ENCODE results near the gene PAK5. TPM values are rescaled to one million over a fixed set of nuclear protein-coding genes. Genes with fewer than 3 reads are reported as not detected.

The PAK5 gene
- total RNA-seq, 2 donors from 2014 or later: not detected

- Mint-ChIP-seq H3K27ac (no peak overlapping the region), H3K4me3 (no peak overlapping the region), H3K36me3 (ENCODE audit: low read depth) (no peaks in the 10 kb centered on the region), H3K4me1 (no peaks in the 10 kb centered on the region), H3K27me3 (no peaks in the 10 kb centered on the region), H3K9me3 (peaks cover 16% of the 10 kb centered on the region)
- no peak for ATAC-seq (replicated peaks)
Measured at GRCh38 chr20:9744551-9744950, 94.3 kb downstream of the PAK5 start.

GRCh38 chr20:9743871-9744270 is 95.0 kb downstream of the PAK5 start:
- Mint-ChIP-seq H3K9me3 (peaks cover 15% of the 10 kb centered on the region), H3K27ac (no peak overlapping the region), H3K36me3 (ENCODE audit: low read depth) (no peaks in the 10 kb centered on the region), H3K4me3 (no peak overlapping the region), H3K27me3 (no peaks in the 10 kb centered on the region), H3K4me1 (no peaks in the 10 kb centered on the region)
- no peak for ATAC-seq (replicated peaks)

GRCh38 chr20:9742821-9743220 is 96.1 kb downstream of the PAK5 start:
- peaks cover 15% of the 10 kb centered on the region for H3K9me3 Mint-ChIP-seq
- no peaks in the 10 kb centered on the region for H3K36me3 Mint-ChIP-seq (ENCODE audit: low read depth)
- no peak for ATAC-seq (replicated peaks)
- no peak overlapping the region for H3K4me3 Mint-ChIP-seq
- H3K4me1 Mint-ChIP-seq: no peaks in the 10 kb centered on the region
- no peak overlapping the region for H3K27ac Mint-ChIP-seq
- H3K27me3 Mint-ChIP-seq: no peaks in the 10 kb centered on the region

GRCh38 chr20:9741996-9742395 is 96.9 kb downstream of the PAK5 start:
- H3K27me3 Mint-ChIP-seq: no peaks in the 10 kb centered on the region
- no peak for ATAC-seq (replicated peaks)
- H3K4me1 Mint-ChIP-seq: no peaks in the 10 kb centered on the region
- no peak overlapping the region for H3K4me3 Mint-ChIP-seq
- no peaks in the 10 kb centered on the region for H3K36me3 Mint-ChIP-seq (ENCODE audit: low read depth)
- no peak overlapping the region for H3K27ac Mint-ChIP-seq
- H3K9me3 Mint-ChIP-seq: peaks cover 17% of the 10 kb centered on the region

GRCh38 chr20:9740486-9740885 is 98.4 kb downstream of the PAK5 start:
- Mint-ChIP-seq H3K27me3 (no peaks in the 10 kb centered on the region), H3K36me3 (ENCODE audit: low read depth) (no peaks in the 10 kb centered on the region), H3K4me3 (no peak overlapping the region), H3K9me3 (peaks cover 13% of the 10 kb centered on the region), H3K4me1 (no peaks in the 10 kb centered on the region), H3K27ac (no peak overlapping the region)
- no peak for ATAC-seq (replicated peaks)

GRCh38 chr20:9739991-9740390 is 98.9 kb downstream of the PAK5 start:
- no peaks in the 10 kb centered on the region for H3K4me1 Mint-ChIP-seq
- H3K27me3 Mint-ChIP-seq: no peaks in the 10 kb centered on the region
- no peak for ATAC-seq (replicated peaks)
- H3K4me3 Mint-ChIP-seq: no peak overlapping the region
- peaks cover 13% of the 10 kb centered on the region for H3K9me3 Mint-ChIP-seq
- no peaks in the 10 kb centered on the region for H3K36me3 Mint-ChIP-seq (ENCODE audit: low read depth)
- no peak overlapping the region for H3K27ac Mint-ChIP-seq

- Mint-ChIP-seq H3K36me3 (ENCODE audit: low read depth) (no peaks in the 10 kb centered on the region), H3K27me3 (peaks cover 4% of the 10 kb centered on the region), H3K4me3 (no peak overlapping the region), H3K9me3 (peaks cover 11% of the 10 kb centered on the region), H3K4me1 (no peaks in the 10 kb centered on the region), H3K27ac (no peak overlapping the region)
- no peak for ATAC-seq (replicated peaks)
Measured at GRCh38 chr20:9736373-9736772, 102.5 kb downstream of the PAK5 start.

GRCh38 chr20:9723501-9724202 is 115.2 kb downstream of the PAK5 start:
- H3K36me3 Mint-ChIP-seq (ENCODE audit: low read depth): no peaks in the 10 kb centered on the region
- H3K27ac Mint-ChIP-seq: no peak overlapping the region
- no peak for ATAC-seq (replicated peaks)
- H3K27me3 Mint-ChIP-seq: no peaks in the 10 kb centered on the region
- peaks cover 4% of the 10 kb centered on the region for H3K9me3 Mint-ChIP-seq
- H3K4me3 Mint-ChIP-seq: no peak overlapping the region
- H3K4me1 Mint-ChIP-seq: no peaks in the 10 kb centered on the region

- no peaks in the 10 kb centered on the region for H3K4me1 Mint-ChIP-seq
- no peak overlapping the region for H3K27ac Mint-ChIP-seq
- no peak overlapping the region for H3K4me3 Mint-ChIP-seq
- no peaks in the 10 kb centered on the region for H3K36me3 Mint-ChIP-seq (ENCODE audit: low read depth)
- peaks cover 8% of the 10 kb centered on the region for H3K9me3 Mint-ChIP-seq
- H3K27me3 Mint-ChIP-seq: no peaks in the 10 kb centered on the region
- no peak for ATAC-seq (replicated peaks)
Measured at GRCh38 chr20:9711872-9712271, 127.0 kb downstream of the PAK5 start.

- no peaks in the 10 kb centered on the region for H3K4me1 Mint-ChIP-seq
- H3K36me3 Mint-ChIP-seq (ENCODE audit: low read depth): no peaks in the 10 kb centered on the region
- no peaks in the 10 kb centered on the region for H3K27me3 Mint-ChIP-seq
- ATAC-seq (replicated peaks): no peak
- no peak overlapping the region for H3K27ac Mint-ChIP-seq
- peaks cover 8% of the 10 kb centered on the region for H3K9me3 Mint-ChIP-seq
- no peak overlapping the region for H3K4me3 Mint-ChIP-seq
Measured at GRCh38 chr20:9710685-9711084, 128.2 kb downstream of the PAK5 start.

- H3K4me1 Mint-ChIP-seq: no peaks in the 10 kb centered on the region
- no peak overlapping the region for H3K4me3 Mint-ChIP-seq
- no peak for ATAC-seq (replicated peaks)
- peaks cover 4% of the 10 kb centered on the region for H3K27me3 Mint-ChIP-seq
- H3K27ac Mint-ChIP-seq: no peak overlapping the region
- peaks cover 4% of the 10 kb centered on the region for H3K9me3 Mint-ChIP-seq
- H3K36me3 Mint-ChIP-seq (ENCODE audit: low read depth): no peaks in the 10 kb centered on the region
Measured at GRCh38 chr20:9705722-9706476, 133.0 kb downstream of the PAK5 start.

- no peaks in the 10 kb centered on the region for H3K36me3 Mint-ChIP-seq (ENCODE audit: low read depth)
- H3K27ac Mint-ChIP-seq: no peak overlapping the region
- no peaks in the 10 kb centered on the region for H3K9me3 Mint-ChIP-seq
- no peak for ATAC-seq (replicated peaks)
- H3K27me3 Mint-ChIP-seq: no peaks in the 10 kb centered on the region
- H3K4me3 Mint-ChIP-seq: no peak overlapping the region
- H3K4me1 Mint-ChIP-seq: no peaks in the 10 kb centered on the region
Measured at GRCh38 chr20:9699181-9699580, 139.7 kb downstream of the PAK5 start.

GRCh38 chr20:9689041-9689440 is 149.8 kb downstream of the PAK5 start:
- Mint-ChIP-seq H3K4me1 (no peaks in the 10 kb centered on the region), H3K9me3 (no peaks in the 10 kb centered on the region), H3K27ac (no peak overlapping the region), H3K27me3 (no peaks in the 10 kb centered on the region), H3K4me3 (no peak overlapping the region), H3K36me3 (ENCODE audit: low read depth) (no peaks in the 10 kb centered on the region)
- no peak for ATAC-seq (replicated peaks)

- H3K4me3 Mint-ChIP-seq: no peak overlapping the region
- H3K4me1 Mint-ChIP-seq: no peaks in the 10 kb centered on the region
- H3K27ac Mint-ChIP-seq: no peak overlapping the region
- no peaks in the 10 kb centered on the region for H3K36me3 Mint-ChIP-seq (ENCODE audit: low read depth)
- H3K9me3 Mint-ChIP-seq: no peaks in the 10 kb centered on the region
- no peak for ATAC-seq (replicated peaks)
- H3K27me3 Mint-ChIP-seq: no peaks in the 10 kb centered on the region
Measured at GRCh38 chr20:9686866-9687265, 152.0 kb downstream of the PAK5 start.

- H3K27ac Mint-ChIP-seq: no peak overlapping the region
- no peaks in the 10 kb centered on the region for H3K4me1 Mint-ChIP-seq
- H3K4me3 Mint-ChIP-seq: no peak overlapping the region
- no peak for ATAC-seq (replicated peaks)
- H3K27me3 Mint-ChIP-seq: no peaks in the 10 kb centered on the region
- no peaks in the 10 kb centered on the region for H3K36me3 Mint-ChIP-seq (ENCODE audit: low read depth)
- no peaks in the 10 kb centered on the region for H3K9me3 Mint-ChIP-seq
Measured at GRCh38 chr20:9686455-9686854, 152.4 kb downstream of the PAK5 start.
